K562 (cell line): Measurements from ENCODE around the gene PIEZO2. TPM values are rescaled to one million over a fixed set of nuclear protein-coding genes. Genes with fewer than 3 reads are reported as not detected.

Source experiments
- ATAC-seq: fragments of 200-7000 bp; cut with Tn5 transposase; 3 replicates; pipeline ENCODE4 v1.9.1; 2020; ENCODE audit warnings: moderate library complexity
- BruUV-seq: library from RNA; stranded (reverse); fragments of 400-500 nt; replicated peaks from 2 replicates; lab custom pipeline; 2021; lab: Mats Ljungman, UMichigan
- CTCF ChIA-PET: fragments of 300-600 bp; formaldehyde crosslinking; extraction: SDS; loops from one replicate; lab custom pipeline; 2021; ENCODE audit warnings: low intra/inter-chr PET ratio; lab: Yijun Ruan, JAX
- POLR2A ChIA-PET: fragments of 300-600, 350-650 bp; sonication (Branson Sonifier 250); formaldehyde crosslinking; extraction: SDS; loops from one replicate; lab custom pipeline; 2021; ENCODE audit warnings: antibody characterized with exemption, inconsistent platforms; lab: Yijun Ruan, JAX
- DNase-seq, 4 experiments: peaks; one replicate each; pipeline versions ENCODE4 v3.0.0 to v3.0.0-alpha.2; 2011 to 2018; ENCODE audit warnings: low spot score in 3 of 4, mixed read lengths in 3 of 4; ENCODE audit errors: extremely low read depth in 1 of 4
- FAIRE-seq: peaks from 2 replicates; lab custom pipeline; 2011; peaks lifted over from hg19 to GRCh38; lab: Jason Lieb, UNC
- H2AFZ ChIP-seq: 2 replicates; pipeline ENCODE4 v1.6.0; 2011; ENCODE audit warnings: low read depth, low read length, control low read depth, inconsistent platforms
- H3K27ac ChIP-seq: fragments of 200-600 bp; 3 replicates; pipeline ENCODE4 v1.8.0; 2011; ENCODE audit warnings: low read depth, mild to moderate bottlenecking, control low read depth, inconsistent platforms, low read length, moderate library complexity, mixed read lengths; ENCODE audit errors: extremely low read depth
- H3K27me3 ChIP-seq, 2 experiments: fragments of 300-600 bp in 1 of 2; 2 replicates in 1 of 2; 3 replicates in 1 of 2; pipeline versions ENCODE4 v1.6.0 to v1.8.0; 2011; ENCODE audit warnings: inconsistent platforms in 2 of 2, low read length in 2 of 2, mild to moderate bottlenecking in 1 of 2, mixed read lengths in 1 of 2, moderate library complexity in 1 of 2; ENCODE audit not compliant: control insufficient read depth in 2 of 2, insufficient read depth in 2 of 2
- H3K36me3 ChIP-seq: fragments of 300-600 bp; 3 replicates; pipeline ENCODE4 v1.8.0; 2011; ENCODE audit warnings: mild to moderate bottlenecking, low read length, inconsistent platforms; ENCODE audit not compliant: control insufficient read depth, insufficient read depth
- H3K4me1 ChIP-seq, 2 experiments: fragments of 200-600 bp in 1 of 2; replicated peaks in 1 of 2; 2 replicates in 1 of 2; 3 replicates in 1 of 2; pipeline versions ENCODE4 v1.5.1 to v1.8.0; 2011; ENCODE audit warnings: inconsistent platforms in 2 of 2, low read length in 2 of 2, mild to moderate bottlenecking in 1 of 2, mixed read lengths in 1 of 2, moderate library complexity in 1 of 2; ENCODE audit not compliant: control insufficient read depth in 2 of 2, insufficient read depth in 2 of 2
- H3K4me2 ChIP-seq: 2 replicates; pipeline ENCODE4 v1.6.1; 2011; ENCODE audit warnings: low read length, control low read depth, inconsistent platforms, mixed read lengths; ENCODE audit not compliant: insufficient read depth
- H3K4me3 ChIP-seq: fragments of 200-600 bp; sonication (generic), shearing (Covaris generic); 2 replicates; pipeline ENCODE4 v1.5.1; 2016; ENCODE audit warnings: control low read depth, inconsistent platforms
- H3K79me2 ChIP-seq: fragments of 200-600 bp; 3 replicates; pipeline ENCODE4 v1.8.0; 2011; ENCODE audit warnings: low read length, inconsistent platforms; ENCODE audit not compliant: control insufficient read depth, insufficient read depth
- H3K9ac ChIP-seq, 2 experiments: 2 replicates each; pipeline versions ENCODE4 v1.6.0 to v1.6.1; 2011; ENCODE audit warnings: low read depth in 2 of 2, low read length in 2 of 2, control low read depth in 1 of 2, inconsistent platforms in 1 of 2, mild to moderate bottlenecking in 1 of 2, mixed read lengths in 1 of 2; ENCODE audit not compliant: insufficient read depth in 1 of 2
- H3K9me1 ChIP-seq: one replicate; pipeline ENCODE4 v1.6.0; 2011; ENCODE audit warnings: inconsistent platforms, mild to moderate bottlenecking, low read length, moderate library complexity; ENCODE audit not compliant: control insufficient read depth, insufficient read depth
- H3K9me3 ChIP-seq: replicated peaks from 2 replicates; pipeline ENCODE4 v1.5.1; 2011; ENCODE audit warnings: low read depth, low read length, inconsistent platforms; ENCODE audit not compliant: control insufficient read depth, insufficient read depth
- H4K20me1 ChIP-seq: replicated peaks from 2 replicates; pipeline ENCODE4 v1.6.1; 2011; ENCODE audit warnings: low read length, inconsistent platforms, mixed read lengths; ENCODE audit not compliant: control insufficient read depth, insufficient read depth
- CBFA2T2 ChIP-seq: fragments of 450-650 bp; conservative IDR thresholded peaks from 2 replicates; pipeline ENCODE4 v1.6.1; 2017; ENCODE audit warnings: mild to moderate bottlenecking
- CBX1 ChIP-seq: sonication (generic); IDR thresholded peaks from 2 replicates; pipeline ENCODE4 v1.6.1; 2016; ENCODE audit warnings: antibody characterized with exemption, low read depth, mild to moderate bottlenecking
- CBX3 ChIP-seq, 2 experiments: IDR thresholded peaks; 1 replicate in 1 of 2; 2 replicates in 1 of 2; pipeline ENCODE4 v1.6.1; 2012; ENCODE audit warnings: inconsistent platforms in 2 of 2, low read length in 2 of 2, borderline replicate concordance in 1 of 2, control low read depth in 1 of 2
- HDAC6 ChIP-seq: IDR thresholded peaks from 2 replicates; pipeline ENCODE4 v1.6.1; 2012; ENCODE audit warnings: low read depth, mild to moderate bottlenecking, control low read depth, inconsistent platforms, low read length, moderate library complexity
- KDM4B ChIP-seq, 2 experiments: fragments of 450-650 bp in 1 of 2; sonication (generic) in 1 of 2; IDR thresholded peaks; 2 replicates each; pipeline ENCODE4 v1.6.1; 2016 to 2017; ENCODE audit warnings: borderline replicate concordance in 2 of 2, antibody characterized with exemption in 1 of 2, low read depth in 1 of 2, mild to moderate bottlenecking in 1 of 2
- NEUROD1 ChIP-seq: fragments of 150-350 bp; IDR thresholded peaks from 2 replicates; pipeline ENCODE4 v1.6.1; 2014; ENCODE audit warnings: borderline replicate concordance, low read length, low read depth; ENCODE audit not compliant: partially characterized antibody
- PCBP2 ChIP-seq: fragments of 200-400 bp; formaldehyde crosslinking; IDR thresholded peaks from 2 replicates; pipeline ENCODE4 v1.6.1; 2018; ENCODE audit warnings: low read length, low read depth, mild to moderate bottlenecking, moderate library complexity; ENCODE audit not compliant: poor library complexity, severe bottlenecking
- SIN3A ChIP-seq, 2 experiments: fragments of 150-350 bp in 1 of 2; IDR thresholded peaks; 2 replicates each; pipeline ENCODE4 v1.6.1; 2011 to 2016; ENCODE audit warnings: borderline replicate concordance in 2 of 2, low read depth in 2 of 2, low read length in 2 of 2, mild to moderate bottlenecking in 2 of 2, moderate library complexity in 2 of 2; ENCODE audit not compliant: control insufficient read depth in 1 of 2
- SMAD4 ChIP-seq: fragments of 250-450 bp; sonication (Bioruptor Pico); conservative IDR thresholded peaks from 2 replicates; pipeline ENCODE4 v1.8.0; 2021; ENCODE audit warnings: inconsistent platforms, mild to moderate bottlenecking, moderate library complexity
- SNIP1 ChIP-seq: fragments of 450-650 bp; IDR thresholded peaks from 2 replicates; pipeline ENCODE4 v1.7.1; 2017; ENCODE audit warnings: low read depth, mild to moderate bottlenecking
- SRSF3 ChIP-seq: fragments of 200-400 bp; formaldehyde crosslinking; IDR thresholded peaks from 2 replicates; pipeline ENCODE4 v1.6.1; 2016; ENCODE audit warnings: mild to moderate bottlenecking, low read length, moderate library complexity; ENCODE audit not compliant: insufficient read depth
- ZNF165 ChIP-seq: fragments of 250-450 bp; sonication (Bioruptor Pico); IDR thresholded peaks from 2 replicates; pipeline ENCODE4 v1.4.0; 2020; ENCODE audit warnings: borderline replicate concordance
- ZNF184 ChIP-seq: sonication (generic); formaldehyde crosslinking; IDR thresholded peaks from 2 replicates; pipeline ENCODE4 v1.5.0; 2020; ENCODE audit warnings: missing genetic modification reagents
- ZZZ3 ChIP-seq: fragments of 450-650 bp; IDR thresholded peaks from 2 replicates; pipeline ENCODE4 v1.6.1; 2016; ENCODE audit warnings: antibody characterized with exemption, mild to moderate bottlenecking, moderate library complexity
- WGBS: fragments of 100-300 bp; shearing (Covaris generic); methylation state at CpG from one replicate; pipeline ENCODE4 v1.1.6; 2016; ENCODE audit warnings: low coverage, mixed read lengths; ENCODE audit not compliant: insufficient coverage; ENCODE audit errors: missing lambda C conversion rate; 5-methylcytosine and 5-hydroxymethylcytosine counted together
- in situ Hi-C: fragments of 300-500 bp; cut with MboI; formaldehyde crosslinking; loops from 4 replicates; pipeline ENCODE4 v1.15.0; 2018; ENCODE audit warnings: inconsistent platforms, mixed read lengths
- intact Hi-C: fragments of 100-400 bp; cut with micrococcal nuclease; formaldehyde crosslinking; loops from 2 replicates; pipeline ENCODE4 v1.14.2; 2022
- polyA plus RNA-seq, 8 experiments: library from polyadenylated mRNA; depleted of rRNA in 4 of 8; stranded (reverse) in 5 of 8; unstranded in 3 of 8; fragments of >200 nt; fragmentation: Nextera tagmentation in 2 of 8; fragmentation: Illumina TruSeq in 1 of 8; extraction: Ambion mirVana in 2 of 8; extraction: Trizol in 1 of 8; gene quantifications; 2 replicates each; pipeline versions ENCODE4 v1.2.1 to v1.2.3, GENCODE V29; 2011 to 2014; ENCODE audit warnings: inconsistent platforms in 1 of 8, missing spikeins in 1 of 8
- total RNA-seq, 7 experiments: library from RNA; depleted of rRNA in 6 of 7; stranded (reverse); fragments of >200 nt in 6 of 7; fragmentation: Illumina TruSeq in 2 of 7; extraction: Trizol in 2 of 7; gene quantifications; 2 replicates each; pipeline versions ENCODE4 v1.2.1 to v1.2.3, GENCODE V29; 2011 to 2021; ENCODE audit warnings: low replicate concordance in 1 of 7
- TF ChIP-seq, protein P1 (sequence below): fragments of 250-450 bp; sonication (Bioruptor Pico); IDR thresholded peaks from 2 replicates; pipeline ENCODE4 v1.4.0; 2020
- TF ChIP-seq, protein P2 (sequence below), 3 experiments: fragments of 200-800 bp in 1 of 3; fragments of 250-450 bp in 1 of 3; fragments of 450-650 bp in 1 of 3; sonication (Bioruptor Pico) in 1 of 3; sonication (Bioruptor generic) in 1 of 3; formaldehyde crosslinking in 1 of 3; IDR thresholded peaks; 2 replicates each; pipeline versions ENCODE4 v1.6.1 to v1.8.0; 2016 to 2022; ENCODE audit warnings: mild to moderate bottlenecking in 2 of 3, missing genetic modification characterization in 2 of 3, missing compliant biosample characterization in 1 of 3, moderate library complexity in 1 of 3
- TF ChIP-seq, protein P3 (sequence below): fragments of 250-450 bp; sonication (Bioruptor Pico); IDR thresholded peaks from 2 replicates; pipeline ENCODE4 v1.9.0; 2021; ENCODE audit warnings: mild to moderate bottlenecking

The PIEZO2 gene
- total and polyA plus RNA-seq, 9 of the 15 experiments (the other 6 are each of a cell fraction or from before 2014, with no cell fraction given): 0.54 to 4.1 (median 2.0) TPM

DNA sequence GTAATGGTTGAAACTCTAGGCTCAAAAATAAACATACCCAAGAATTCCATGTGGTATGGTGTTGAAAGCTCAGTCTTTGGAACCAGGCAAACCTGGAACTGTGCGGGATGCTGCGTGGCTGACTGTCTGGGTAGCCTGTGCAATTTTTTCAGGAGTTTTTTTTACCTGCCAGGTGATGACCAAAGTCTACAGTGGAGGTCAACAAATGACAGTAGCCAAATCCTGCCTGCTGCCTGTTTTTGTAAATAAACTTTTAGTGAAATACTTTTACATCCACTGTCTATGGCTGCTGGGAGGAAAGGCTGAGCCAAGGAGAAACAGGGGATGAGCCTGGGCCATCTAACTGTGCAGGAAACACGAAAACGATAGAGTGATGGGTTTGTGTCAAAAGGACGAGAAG, 240.6 kb downstream of the PIEZO2 start (continued):
- no peak for TF ChIP-seq ZNF165 (CRISPR knock-in tag)
- TF ChIP-seq ZZZ3: no peak
- TF ChIP-seq, protein P1, sequence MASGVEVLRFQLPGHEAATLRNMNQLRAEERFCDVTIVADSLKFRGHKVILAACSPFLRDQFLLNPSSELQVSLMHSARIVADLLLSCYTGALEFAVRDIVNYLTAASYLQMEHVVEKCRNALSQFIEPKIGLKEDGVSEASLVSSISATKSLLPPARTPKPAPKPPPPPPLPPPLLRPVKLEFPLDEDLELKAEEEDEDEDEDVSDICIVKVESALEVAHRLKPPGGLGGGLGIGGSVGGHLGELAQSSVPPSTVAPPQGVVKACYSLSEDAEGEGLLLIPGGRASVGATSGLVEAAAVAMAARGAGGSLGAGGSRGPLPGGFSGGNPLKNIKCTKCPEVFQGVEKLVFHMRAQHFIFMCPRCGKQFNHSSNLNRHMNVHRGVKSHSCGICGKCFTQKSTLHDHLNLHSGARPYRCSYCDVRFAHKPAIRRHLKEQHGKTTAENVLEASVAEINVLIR (CRISPR knock-in tag): no peak
- no peak for TF ChIP-seq NEUROD1

DNA sequence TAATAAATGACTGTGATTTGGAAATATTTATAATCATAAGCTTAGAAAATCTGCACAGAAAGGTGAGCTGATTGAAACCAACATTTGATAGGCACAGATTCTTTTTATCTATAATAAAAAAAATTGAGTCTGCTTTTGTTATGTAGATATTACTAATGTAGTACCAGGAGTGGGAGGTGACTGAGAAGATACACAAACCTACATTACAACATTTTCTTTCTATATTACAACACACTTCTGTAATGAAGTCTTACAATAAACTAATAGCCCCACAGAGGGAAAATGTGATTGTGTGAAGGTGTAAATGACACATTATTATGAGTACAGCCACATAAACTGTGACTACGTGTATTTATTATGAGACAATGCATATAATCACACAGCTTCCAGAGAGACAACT, 241.6 kb downstream of the PIEZO2 start:
- ATAC-seq (no peak), DNase-seq (no peak), FAIRE-seq (no peak)
- no peaks in the 10 kb centered on the region for H3K27me3 ChIP-seq
- intact Hi-C loops: no loop called here
- H3K36me3 ChIP-seq: no peaks in the 10 kb centered on the region
- BruUV-seq: no TSS peak
- in situ Hi-C loops: no loop called here
- no peak overlapping the region for H3K4me3 ChIP-seq
- WGBS: 0% methylated on average over 1 of the region's 1 CpG
- no peaks in the 10 kb centered on the region for H3K4me1 ChIP-seq
- H4K20me1 ChIP-seq: no peaks in the 10 kb centered on the region
- no peak overlapping the region for H2AFZ ChIP-seq
- no peak overlapping the region for H3K27ac ChIP-seq
- no peaks in the 10 kb centered on the region for H3K9me3 ChIP-seq
- H3K79me2 ChIP-seq: no peaks in the 10 kb centered on the region
- H3K9ac ChIP-seq: no peak overlapping the region
- POLR2A ChIA-PET: interaction anchor here (0.5 to 0.7 kb wide), 2 partner anchors 32 to 33 kb away, joined by 3 read pairs; no protein-coding TSS in a partner anchor
- no peak overlapping the region for H3K4me2 ChIP-seq
- CTCF ChIA-PET: no interaction called here
- no peaks in the 10 kb centered on the region for H3K9me1 ChIP-seq
- TF ChIP-seq SMAD4 (CRISPR knock-in tag): no peak
- TF ChIP-seq CBX3 (IDR thresholded peaks at IDR 0.05; ENCODE audit: borderline replicate concordance in 1 of 2, low read length in 2 of 2): no peak
- TF ChIP-seq ZNF184 (CRISPR knock-in tag): no peak
- no peak for TF ChIP-seq SRSF3
- TF ChIP-seq CBX1: no peak
- no peak for TF ChIP-seq HDAC6
- no peak for TF ChIP-seq PCBP2
- no peak for TF ChIP-seq CBFA2T2
- no peak for TF ChIP-seq SIN3A (IDR thresholded peaks at IDR 0.05; ENCODE audit: borderline replicate concordance in 2 of 2, control insufficient read depth in 1 of 2, low read depth in 2 of 2, low read length in 2 of 2)
- TF ChIP-seq, protein P2, sequence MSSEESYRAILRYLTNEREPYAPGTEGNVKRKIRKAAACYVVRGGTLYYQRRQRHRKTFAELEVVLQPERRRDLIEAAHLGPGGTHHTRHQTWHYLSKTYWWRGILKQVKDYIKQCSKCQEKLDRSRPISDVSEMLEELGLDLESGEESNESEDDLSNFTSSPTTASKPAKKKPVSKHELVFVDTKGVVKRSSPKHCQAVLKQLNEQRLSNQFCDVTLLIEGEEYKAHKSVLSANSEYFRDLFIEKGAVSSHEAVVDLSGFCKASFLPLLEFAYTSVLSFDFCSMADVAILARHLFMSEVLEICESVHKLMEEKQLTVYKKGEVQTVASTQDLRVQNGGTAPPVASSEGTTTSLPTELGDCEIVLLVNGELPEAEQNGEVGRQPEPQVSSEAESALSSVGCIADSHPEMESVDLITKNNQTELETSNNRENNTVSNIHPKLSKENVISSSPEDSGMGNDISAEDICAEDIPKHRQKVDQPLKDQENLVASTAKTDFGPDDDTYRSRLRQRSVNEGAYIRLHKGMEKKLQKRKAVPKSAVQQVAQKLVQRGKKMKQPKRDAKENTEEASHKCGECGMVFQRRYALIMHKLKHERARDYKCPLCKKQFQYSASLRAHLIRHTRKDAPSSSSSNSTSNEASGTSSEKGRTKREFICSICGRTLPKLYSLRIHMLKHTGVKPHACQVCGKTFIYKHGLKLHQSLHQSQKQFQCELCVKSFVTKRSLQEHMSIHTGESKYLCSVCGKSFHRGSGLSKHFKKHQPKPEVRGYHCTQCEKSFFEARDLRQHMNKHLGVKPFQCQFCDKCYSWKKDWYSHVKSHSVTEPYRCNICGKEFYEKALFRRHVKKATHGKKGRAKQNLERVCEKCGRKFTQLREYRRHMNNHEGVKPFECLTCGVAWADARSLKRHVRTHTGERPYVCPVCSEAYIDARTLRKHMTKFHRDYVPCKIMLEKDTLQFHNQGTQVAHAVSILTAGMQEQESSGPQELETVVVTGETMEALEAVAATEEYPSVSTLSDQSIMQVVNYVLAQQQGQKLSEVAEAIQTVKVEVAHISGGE (CRISPR knock-in tag; IDR thresholded peaks at IDR 0.05): no peak
- TF ChIP-seq KDM4B (IDR thresholded peaks at IDR 0.05; ENCODE audit: borderline replicate concordance in 2 of 2, low read depth in 1 of 2): no peak
- TF ChIP-seq SNIP1: no peak
- TF ChIP-seq, protein P3, sequence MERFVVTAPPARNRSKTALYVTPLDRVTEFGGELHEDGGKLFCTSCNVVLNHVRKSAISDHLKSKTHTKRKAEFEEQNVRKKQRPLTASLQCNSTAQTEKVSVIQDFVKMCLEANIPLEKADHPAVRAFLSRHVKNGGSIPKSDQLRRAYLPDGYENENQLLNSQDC (CRISPR knock-in tag): no peak
